ENCODE data around the gene PPP4R4.

DNA sequence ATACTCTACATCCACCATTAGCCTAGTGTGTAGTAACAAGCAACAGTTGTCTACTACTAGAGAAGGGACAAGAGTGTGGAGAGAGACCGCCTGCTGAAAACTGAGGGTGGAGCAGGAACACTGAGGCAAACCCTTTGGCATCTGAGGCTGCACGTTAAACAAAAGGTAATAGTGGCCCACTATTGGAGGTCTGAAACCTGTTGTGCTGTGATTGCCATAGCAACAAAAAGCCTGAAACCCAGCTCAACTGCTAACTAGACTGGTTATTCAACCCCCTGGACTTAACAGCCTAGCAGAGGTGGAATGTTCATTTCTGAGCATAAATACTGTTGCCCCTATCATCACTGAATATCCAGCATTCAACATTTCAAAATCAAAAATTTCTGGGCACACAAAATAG, 43.0 kb downstream of the PPP4R4 start:
- TF ChIP-seq, protein P1, sequence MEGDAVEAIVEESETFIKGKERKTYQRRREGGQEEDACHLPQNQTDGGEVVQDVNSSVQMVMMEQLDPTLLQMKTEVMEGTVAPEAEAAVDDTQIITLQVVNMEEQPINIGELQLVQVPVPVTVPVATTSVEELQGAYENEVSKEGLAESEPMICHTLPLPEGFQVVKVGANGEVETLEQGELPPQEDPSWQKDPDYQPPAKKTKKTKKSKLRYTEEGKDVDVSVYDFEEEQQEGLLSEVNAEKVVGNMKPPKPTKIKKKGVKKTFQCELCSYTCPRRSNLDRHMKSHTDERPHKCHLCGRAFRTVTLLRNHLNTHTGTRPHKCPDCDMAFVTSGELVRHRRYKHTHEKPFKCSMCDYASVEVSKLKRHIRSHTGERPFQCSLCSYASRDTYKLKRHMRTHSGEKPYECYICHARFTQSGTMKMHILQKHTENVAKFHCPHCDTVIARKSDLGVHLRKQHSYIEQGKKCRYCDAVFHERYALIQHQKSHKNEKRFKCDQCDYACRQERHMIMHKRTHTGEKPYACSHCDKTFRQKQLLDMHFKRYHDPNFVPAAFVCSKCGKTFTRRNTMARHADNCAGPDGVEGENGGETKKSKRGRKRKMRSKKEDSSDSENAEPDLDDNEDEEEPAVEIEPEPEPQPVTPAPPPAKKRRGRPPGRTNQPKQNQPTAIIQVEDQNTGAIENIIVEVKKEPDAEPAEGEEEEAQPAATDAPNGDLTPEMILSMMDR (IDR thresholded peaks at IDR 0.05), result no peak
- no peak for TF ChIP-seq POLR2A (IDR thresholded peaks at IDR 0.05)
